ENCODE measurements around the gene TRMT5. TPM values are rescaled to one million over a fixed set of nuclear protein-coding genes. Genes with fewer than 3 reads are reported as not detected.

Gene TRMT5
- total RNA-seq, 1 experiment from 2014 or later = 23.7 TPM

DNA sequence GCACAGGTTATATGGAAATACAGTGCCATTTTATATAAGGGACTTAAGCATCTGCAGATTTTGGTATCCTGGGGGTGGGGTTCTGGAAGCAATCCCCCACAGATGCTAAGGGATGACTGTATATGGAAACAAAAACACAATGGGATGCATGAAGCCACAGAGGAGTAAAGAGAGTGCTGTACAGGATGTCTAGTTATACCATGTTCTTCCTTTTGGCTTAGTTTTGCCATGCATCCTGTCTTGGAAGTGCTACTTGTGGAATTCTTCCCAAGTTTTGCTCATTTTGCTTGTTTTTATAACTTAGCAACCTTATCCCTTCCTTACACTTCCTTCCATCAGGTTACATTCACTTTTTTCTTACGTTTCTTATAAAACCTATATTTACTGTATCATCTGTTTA lies 55.6 kb downstream of the TRMT5 start:
- ChIA-PET CTCF (no interaction called here), POLR2A (no interaction called here), RAD21 (ENCODE audit: low non-redundant PET in 1 of 2, low total read pairs in 2 of 2, uncharacterized antibody in 2 of 2, unreplicated experiment in 2 of 2) (no interaction called here)
- intact Hi-C loops (cut with micrococcal nuclease) = no loop called here
- TF ChIP-seq EZH2phosphoT487 (IDR thresholded peaks at IDR 0.05; ENCODE audit: borderline replicate concordance) (no peak), SIN3A (IDR thresholded peaks at IDR 0.05; ENCODE audit: low read depth) (no peak), SRF (IDR thresholded peaks at IDR 0.05; ENCODE audit: low read depth) (no peak), SP1 (IDR thresholded peaks at IDR 0.05; ENCODE audit: low read depth) (no peak), EZH2 (IDR thresholded peaks at IDR 0.05) (no peak)
- TF ChIP-seq, protein P1, sequence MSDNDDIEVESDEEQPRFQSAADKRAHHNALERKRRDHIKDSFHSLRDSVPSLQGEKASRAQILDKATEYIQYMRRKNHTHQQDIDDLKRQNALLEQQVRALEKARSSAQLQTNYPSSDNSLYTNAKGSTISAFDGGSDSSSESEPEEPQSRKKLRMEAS (IDR thresholded peaks at IDR 0.05) = no peak
- Histone ChIP-seq H3K9ac (ENCODE audit: low read length) (no peak overlapping the region), H3K79me2 (ENCODE audit: insufficient read depth, low read length) (no peaks in the 10 kb centered on the region; the same call in 1 of the 2 replicates), H3K4me3 (replicated peaks in 1 of 2; ENCODE audit: low read depth in 1 of 2, low read length in 2 of 2) (no peak overlapping the region), H3K27me3 (ENCODE audit: insufficient read depth, low read length) (no peaks in the 10 kb centered on the region), H3K36me3 (ENCODE audit: control insufficient read depth in 1 of 2, insufficient read depth in 2 of 2, low read length in 2 of 2) (no peaks in the 10 kb centered on the region), H4K20me1 (ENCODE audit: insufficient read depth) (no peaks in the 10 kb centered on the region), H3K9me3 (ENCODE audit: control insufficient read depth in 1 of 2, insufficient read depth in 1 of 2, low read depth in 1 of 2, low read length in 2 of 2) (no peaks in the 10 kb centered on the region), H3K4me2 (ENCODE audit: low read length) (no peak overlapping the region), H3K4me1 (ENCODE audit: control insufficient read depth in 1 of 2, insufficient read depth in 2 of 2, low read length in 2 of 2) (no peaks in the 10 kb centered on the region), H3K9me2 (ENCODE audit: insufficient read depth) (no peaks in the 10 kb centered on the region), H3K27ac (ENCODE audit: low read depth, low read length) (no peak overlapping the region), H2AFZ (ENCODE audit: low read depth, low read length, poor library complexity, severe bottlenecking) (no peak overlapping the region)
- no peak for ATAC-seq
- DNase-seq (ENCODE audit: low read depth, low spot score) = no peak
- BruUV-seq (replicated peaks) = no TSS peak

DNA sequence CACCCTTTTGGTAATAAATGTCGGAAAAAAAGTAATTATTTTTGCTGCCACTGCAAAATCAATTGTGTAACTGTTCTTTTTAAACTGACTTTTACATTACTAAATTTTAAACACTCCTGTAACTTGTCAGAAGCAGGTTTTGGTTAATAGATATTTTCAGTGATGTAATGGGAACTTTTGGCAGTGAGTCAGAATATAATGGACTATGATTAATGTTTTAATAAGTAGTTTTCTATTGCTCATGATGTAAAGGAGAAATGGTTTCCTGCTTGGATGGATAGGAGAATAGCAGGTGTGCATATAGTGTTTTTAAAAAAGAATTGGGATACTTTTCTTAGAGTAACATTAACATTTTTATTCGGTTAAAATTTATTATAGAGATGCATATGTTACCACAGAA lies 58.8 kb downstream of the TRMT5 start:
- intact Hi-C loops (cut with micrococcal nuclease) = no loop called here
- H3K4me2 ChIP-seq (ENCODE audit: low read length) = no peak overlapping the region
- H3K79me2 ChIP-seq (ENCODE audit: insufficient read depth, low read length) = no peaks in the 10 kb centered on the region; the same call in 1 of the 2 replicates
- no peaks in the 10 kb centered on the region for H3K9me3 ChIP-seq (ENCODE audit: control insufficient read depth in 1 of 2, insufficient read depth in 1 of 2, low read depth in 1 of 2, low read length in 2 of 2)
- ATAC-seq (no peak), DNase-seq (ENCODE audit: low read depth, low spot score) (no peak)
- no peak overlapping the region for H3K27ac ChIP-seq (ENCODE audit: low read depth, low read length)
- POLR2A ChIA-PET = no interaction called here
- no peaks in the 10 kb centered on the region for H4K20me1 ChIP-seq (ENCODE audit: insufficient read depth)
- no peaks in the 10 kb centered on the region for H3K36me3 ChIP-seq (ENCODE audit: control insufficient read depth in 1 of 2, insufficient read depth in 2 of 2, low read length in 2 of 2)
- no peak overlapping the region for H3K4me3 ChIP-seq (replicated peaks in 1 of 2; ENCODE audit: low read depth in 1 of 2, low read length in 2 of 2)
- RAD21 ChIA-PET (ENCODE audit: low non-redundant PET in 1 of 2, low total read pairs in 2 of 2, uncharacterized antibody in 2 of 2, unreplicated experiment in 2 of 2) = no interaction called here
- H2AFZ ChIP-seq (ENCODE audit: low read depth, low read length, poor library complexity, severe bottlenecking) = no peak overlapping the region
- BruUV-seq (replicated peaks) = no TSS peak
- H3K4me1 ChIP-seq (ENCODE audit: control insufficient read depth in 1 of 2, insufficient read depth in 2 of 2, low read length in 2 of 2) = no peaks in the 10 kb centered on the region
- CTCF ChIA-PET = no interaction called here
- H3K9me2 ChIP-seq (ENCODE audit: insufficient read depth) = no peaks in the 10 kb centered on the region
- H3K27me3 ChIP-seq (ENCODE audit: insufficient read depth, low read length) = no peaks in the 10 kb centered on the region
- H3K9ac ChIP-seq (ENCODE audit: low read length) = no peak overlapping the region
- TF ChIP-seq TCF7L2 (IDR thresholded peaks at IDR 0.05; ENCODE audit: borderline replicate concordance, extremely low read depth, insufficient read depth, insufficient read length) (no peak), EZH2phosphoT487 (IDR thresholded peaks at IDR 0.05; ENCODE audit: borderline replicate concordance) (no peak), EZH2 (IDR thresholded peaks at IDR 0.05) (no peak), YY1 (IDR thresholded peaks at IDR 0.05; ENCODE audit: extremely low read depth, insufficient replicate concordance, low read depth, low read length) (no peak), POLR2A (IDR thresholded peaks at IDR 0.05; ENCODE audit: borderline replicate concordance, extremely low read depth, insufficient read depth, insufficient read length) (no peak), CEBPB (IDR thresholded peaks at IDR 0.05; ENCODE audit: low read depth) (no peak), JUND (IDR thresholded peaks at IDR 0.05) (no peak), CBX3 (IDR thresholded peaks at IDR 0.05; ENCODE audit: low read depth) (no peak), ZNF274 (IDR thresholded peaks at IDR 0.05; ENCODE audit: low read depth, low read length) (no peak), EGR1 (IDR thresholded peaks at IDR 0.05; ENCODE audit: low read depth) (no peak)
- TF ChIP-seq, protein P2, sequence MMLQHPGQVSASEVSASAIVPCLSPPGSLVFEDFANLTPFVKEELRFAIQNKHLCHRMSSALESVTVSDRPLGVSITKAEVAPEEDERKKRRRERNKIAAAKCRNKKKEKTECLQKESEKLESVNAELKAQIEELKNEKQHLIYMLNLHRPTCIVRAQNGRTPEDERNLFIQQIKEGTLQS (IDR thresholded peaks at IDR 0.05) = no peak
- TF ChIP-seq, protein P1 (IDR thresholded peaks at IDR 0.05) = no peak
- TF ChIP-seq, protein P3, sequence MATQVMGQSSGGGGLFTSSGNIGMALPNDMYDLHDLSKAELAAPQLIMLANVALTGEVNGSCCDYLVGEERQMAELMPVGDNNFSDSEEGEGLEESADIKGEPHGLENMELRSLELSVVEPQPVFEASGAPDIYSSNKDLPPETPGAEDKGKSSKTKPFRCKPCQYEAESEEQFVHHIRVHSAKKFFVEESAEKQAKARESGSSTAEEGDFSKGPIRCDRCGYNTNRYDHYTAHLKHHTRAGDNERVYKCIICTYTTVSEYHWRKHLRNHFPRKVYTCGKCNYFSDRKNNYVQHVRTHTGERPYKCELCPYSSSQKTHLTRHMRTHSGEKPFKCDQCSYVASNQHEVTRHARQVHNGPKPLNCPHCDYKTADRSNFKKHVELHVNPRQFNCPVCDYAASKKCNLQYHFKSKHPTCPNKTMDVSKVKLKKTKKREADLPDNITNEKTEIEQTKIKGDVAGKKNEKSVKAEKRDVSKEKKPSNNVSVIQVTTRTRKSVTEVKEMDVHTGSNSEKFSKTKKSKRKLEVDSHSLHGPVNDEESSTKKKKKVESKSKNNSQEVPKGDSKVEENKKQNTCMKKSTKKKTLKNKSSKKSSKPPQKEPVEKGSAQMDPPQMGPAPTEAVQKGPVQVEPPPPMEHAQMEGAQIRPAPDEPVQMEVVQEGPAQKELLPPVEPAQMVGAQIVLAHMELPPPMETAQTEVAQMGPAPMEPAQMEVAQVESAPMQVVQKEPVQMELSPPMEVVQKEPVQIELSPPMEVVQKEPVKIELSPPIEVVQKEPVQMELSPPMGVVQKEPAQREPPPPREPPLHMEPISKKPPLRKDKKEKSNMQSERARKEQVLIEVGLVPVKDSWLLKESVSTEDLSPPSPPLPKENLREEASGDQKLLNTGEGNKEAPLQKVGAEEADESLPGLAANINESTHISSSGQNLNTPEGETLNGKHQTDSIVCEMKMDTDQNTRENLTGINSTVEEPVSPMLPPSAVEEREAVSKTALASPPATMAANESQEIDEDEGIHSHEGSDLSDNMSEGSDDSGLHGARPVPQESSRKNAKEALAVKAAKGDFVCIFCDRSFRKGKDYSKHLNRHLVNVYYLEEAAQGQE (IDR thresholded peaks at IDR 0.05; ENCODE audit: low read depth) = no peak
